HG02981 (cell line): ENCODE data around the gene EXOC1L.
"Not testable (repeated sequence)": the region's sequence is repeated elsewhere in the genome, so short reads cannot be mapped to it uniquely, and the experiment has no call there.

Source experiments
- ATAC-seq: cut with Tn5 transposase; IDR thresholded peaks from one replicate; pipeline ENCODE4 v1.9.1; 2021; ENCODE audit warnings: mild to moderate bottlenecking, moderate library complexity; ENCODE audit not compliant: unreplicated experiment

EXOC1L gene

DNA sequence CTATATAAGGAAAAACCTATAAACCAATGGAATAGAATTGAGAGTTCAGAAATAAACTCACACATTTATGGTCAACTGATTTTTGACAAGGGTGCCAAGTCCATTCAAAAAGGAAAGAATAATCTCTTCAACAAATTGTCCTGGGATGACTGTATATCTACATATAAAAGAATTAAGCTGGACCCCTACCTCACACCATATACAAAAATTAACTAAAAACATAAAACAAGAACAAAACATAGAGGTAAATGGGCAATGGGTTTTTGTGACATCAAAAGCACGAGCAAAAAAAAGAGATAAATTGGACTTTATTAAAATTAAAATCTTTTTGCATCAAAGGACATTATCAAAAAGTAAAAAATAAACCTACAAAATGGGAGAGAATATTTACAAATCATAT is 18.3 kb downstream of the EXOC1L start:
- no peak for ATAC-seq

GRCh38 chr4:55838356-55838755 is 18.8 kb downstream of the EXOC1L start:
- no peak for ATAC-seq

- ATAC-seq = no peak
Measured at GRCh38 chr4:55838952-55839351, 19.4 kb downstream of the EXOC1L start.

- no peak for ATAC-seq
Measured at GRCh38 chr4:55840956-55841355, 21.4 kb downstream of the EXOC1L start.

DNA sequence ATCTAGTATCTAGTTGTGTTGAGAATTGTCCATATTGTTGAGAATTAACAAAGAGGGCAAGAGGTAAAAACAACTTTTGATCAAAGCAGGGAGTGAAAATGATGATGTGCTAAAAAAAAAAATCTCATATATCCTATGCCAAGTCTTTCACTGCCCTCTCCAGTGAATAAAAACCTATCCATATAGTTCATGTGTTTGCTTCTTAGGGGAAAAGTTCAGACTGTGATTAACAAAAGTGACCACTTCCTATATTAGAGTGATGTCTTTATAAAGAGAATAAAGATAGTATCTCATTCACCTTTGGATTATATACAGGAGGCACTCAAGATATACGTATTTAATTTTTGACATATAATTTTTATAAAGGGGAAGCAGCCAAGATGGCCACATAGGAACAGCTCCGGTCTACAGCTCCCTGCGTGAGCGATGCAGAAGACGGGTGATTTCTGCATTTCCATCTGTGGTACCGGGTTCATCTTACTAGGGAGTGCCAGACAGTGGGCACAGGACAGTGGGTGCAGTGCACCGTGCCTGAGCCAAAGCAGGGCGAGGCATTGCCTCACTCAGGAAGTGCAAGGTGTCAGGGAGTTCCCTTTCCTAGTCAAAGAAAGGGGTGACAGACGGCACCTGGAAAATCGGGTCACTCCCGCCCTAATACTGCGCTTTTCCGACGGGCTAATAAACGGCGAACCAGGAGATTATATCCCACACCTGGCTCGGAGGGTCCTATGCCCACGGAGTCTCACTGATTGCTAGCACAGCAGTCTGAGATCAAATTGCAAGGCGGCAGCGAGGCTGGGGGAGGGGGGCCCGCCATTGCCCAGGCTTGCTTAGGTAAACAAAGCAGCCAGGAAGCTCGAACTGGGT is 22.0 kb downstream of the EXOC1L start:
- ATAC-seq = not testable (repeated sequence)

- ATAC-seq = not testable (repeated sequence)
Measured at GRCh38 chr4:55842312-55842711, 22.7 kb downstream of the EXOC1L start.

- ATAC-seq = no peak
Measured at GRCh38 chr4:55849724-55850123, 30.1 kb downstream of the EXOC1L start.

DNA sequence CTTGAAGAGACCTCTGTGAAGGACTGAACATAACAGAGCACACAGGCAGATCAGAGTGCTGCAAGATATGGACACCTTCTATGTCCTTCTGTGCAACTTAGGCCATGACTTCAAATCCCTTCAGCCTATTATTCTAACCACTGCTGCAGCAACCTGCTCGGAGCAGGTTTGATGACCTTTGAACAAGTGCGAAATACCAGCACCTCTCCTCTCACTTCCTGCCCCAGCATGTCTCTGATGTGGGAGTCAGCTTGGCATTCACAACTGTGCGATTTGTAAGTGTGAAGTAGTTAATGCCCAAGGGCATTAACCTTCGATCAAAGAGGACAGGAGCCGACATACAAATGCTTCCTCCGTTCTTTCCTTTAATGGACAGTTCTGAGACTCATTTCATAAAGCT is 32.3 kb downstream of the EXOC1L start:
- ATAC-seq = no peak

- ATAC-seq = peak; percentile 98
Measured at GRCh38 chr4:55853484-55854046, 34.0 kb downstream of the EXOC1L start, which contains the start of gene EXOC1. Gene EXOC1, plus strand, starts transcription at chr4:55853648. Its CDS starts 4,676 bp downstream, at chr4:55858324.

DNA sequence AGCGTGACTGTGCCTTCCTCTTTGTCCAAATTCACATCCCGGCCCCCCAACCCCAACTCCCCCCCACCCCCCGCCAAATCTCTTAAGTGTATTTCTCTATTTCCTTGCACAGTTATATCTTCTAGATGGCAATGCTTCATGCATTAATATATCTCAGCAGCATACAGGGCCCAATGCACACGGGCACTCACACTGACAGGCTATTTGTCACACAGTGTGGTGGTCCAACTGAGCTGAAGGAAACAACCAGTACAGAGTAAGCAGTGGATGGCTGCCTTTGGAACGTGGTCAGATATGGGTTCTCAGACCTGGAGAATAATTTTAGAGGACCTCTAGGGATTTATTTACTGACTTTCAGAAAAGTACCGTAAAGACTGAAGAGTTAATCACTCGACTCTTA is 34.5 kb downstream of the EXOC1L start:
- ATAC-seq = no peak

GRCh38 chr4:55857586-55857985 is 38.0 kb downstream of the EXOC1L start:
- no peak for ATAC-seq

GRCh38 chr4:55859711-55860110 is 40.1 kb downstream of the EXOC1L start:
- no peak for ATAC-seq

DNA sequence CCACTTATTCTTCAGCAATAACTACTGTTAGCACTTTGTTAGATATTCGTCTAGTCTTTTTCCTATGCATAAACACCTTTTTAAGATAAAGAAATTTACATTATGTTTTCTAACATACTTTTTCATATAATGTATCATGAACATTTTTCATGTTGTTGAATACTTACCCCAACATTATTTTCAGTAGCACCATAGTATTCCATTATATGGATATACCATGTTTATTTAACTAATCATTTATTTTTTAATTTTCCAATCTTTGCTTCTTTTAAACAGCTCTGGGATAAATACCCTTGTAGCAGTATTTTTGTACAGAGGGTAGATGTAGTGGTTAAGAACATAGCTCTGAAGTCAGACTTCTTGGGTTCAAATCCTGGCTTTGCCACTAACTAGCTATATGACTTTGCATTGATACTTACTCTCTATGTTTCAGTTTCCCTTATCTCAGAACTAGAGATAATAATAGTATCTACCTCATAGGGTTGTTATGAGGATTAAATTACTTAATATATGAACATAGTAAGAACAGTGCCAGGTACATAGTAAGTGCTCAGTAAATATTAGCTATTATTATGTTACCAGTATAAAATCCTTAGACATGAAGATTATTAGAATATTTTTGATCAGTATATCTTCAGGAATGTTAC is 45.1 kb downstream of the EXOC1L start:
- no peak for ATAC-seq

- no peak for ATAC-seq
Measured at GRCh38 chr4:55865228-55865806, 45.7 kb downstream of the EXOC1L start.

DNA sequence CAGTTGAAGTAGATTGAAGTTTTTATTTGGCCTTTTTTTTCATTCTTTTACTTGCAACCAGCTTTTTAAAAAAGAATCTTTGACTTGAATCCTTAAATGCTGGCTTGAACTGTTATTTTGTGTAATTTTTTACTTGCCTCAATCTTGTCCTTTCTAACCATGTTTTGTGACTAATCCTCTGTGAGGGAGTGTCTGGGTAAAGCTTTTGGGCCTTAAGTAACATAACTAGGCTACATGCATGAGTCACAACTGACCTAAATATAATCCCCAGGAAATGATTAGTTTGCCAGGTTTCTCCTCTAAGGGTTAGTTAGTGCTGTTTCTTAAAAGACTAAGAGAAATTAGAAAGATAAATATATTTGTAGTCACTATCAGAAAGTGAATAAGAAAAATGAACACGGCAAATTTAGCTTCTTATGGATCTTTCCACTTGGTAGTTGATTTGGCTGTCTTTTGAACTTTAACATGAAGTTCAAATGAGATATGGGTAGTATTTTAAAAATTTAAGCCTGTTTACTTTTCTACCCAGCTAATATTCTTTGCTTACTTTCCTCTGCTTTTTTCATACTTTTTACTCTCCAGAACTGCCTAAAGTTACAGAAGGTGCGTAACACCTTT is 46.8 kb downstream of the EXOC1L start:
- peak; percentile 77 for ATAC-seq

GRCh38 chr4:55866973-55867574 is 47.5 kb downstream of the EXOC1L start:
- peak; percentile 88 for ATAC-seq

DNA sequence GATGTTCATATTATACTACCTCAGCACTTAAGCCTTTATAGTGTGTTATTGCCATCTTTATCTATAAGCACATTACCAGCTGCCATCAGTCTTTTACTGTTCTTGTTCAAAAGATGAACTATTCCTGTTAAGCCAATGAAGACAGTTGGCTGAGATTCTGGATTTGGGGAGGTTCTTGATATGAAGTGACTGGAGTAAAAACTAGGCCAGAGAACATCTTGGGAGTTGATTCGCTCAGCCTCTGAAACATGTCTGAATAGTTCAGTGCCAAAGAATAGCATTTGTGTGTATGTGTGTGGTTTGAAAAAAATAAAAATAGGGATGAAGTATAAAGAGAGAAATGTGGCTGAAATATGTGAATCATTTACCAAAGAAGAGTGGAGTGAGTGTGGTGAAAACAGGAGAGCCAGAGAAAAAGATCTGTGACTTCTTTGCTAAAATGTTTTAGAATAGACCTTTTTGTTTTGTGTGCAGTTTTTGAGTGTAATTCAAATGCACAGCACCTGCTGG is 49.0 kb downstream of the EXOC1L start:
- ATAC-seq = no peak

DNA sequence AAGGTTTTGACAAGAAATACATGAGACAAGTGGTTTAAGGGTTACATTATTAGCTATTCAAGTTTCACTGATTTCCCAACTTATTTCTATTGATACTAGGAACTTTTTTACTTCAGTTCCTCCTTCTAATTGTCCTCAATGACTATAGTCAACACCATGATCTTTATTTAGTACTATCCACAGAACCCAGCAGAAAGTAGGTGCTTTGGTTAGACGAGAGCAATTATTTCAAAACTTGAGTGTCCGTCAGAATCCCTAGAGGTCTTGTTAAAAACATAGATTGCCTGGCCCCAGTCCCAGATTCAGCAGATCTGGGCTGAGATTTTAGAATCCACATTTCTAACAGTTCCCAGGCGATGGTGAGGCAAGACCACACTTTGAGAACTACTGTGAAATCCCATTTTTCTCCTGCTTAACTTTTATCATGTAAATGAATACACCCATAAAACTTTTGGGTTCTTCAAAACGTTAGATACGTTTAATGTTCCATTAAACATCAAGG is 51.8 kb downstream of the EXOC1L start:
- no peak for ATAC-seq

DNA sequence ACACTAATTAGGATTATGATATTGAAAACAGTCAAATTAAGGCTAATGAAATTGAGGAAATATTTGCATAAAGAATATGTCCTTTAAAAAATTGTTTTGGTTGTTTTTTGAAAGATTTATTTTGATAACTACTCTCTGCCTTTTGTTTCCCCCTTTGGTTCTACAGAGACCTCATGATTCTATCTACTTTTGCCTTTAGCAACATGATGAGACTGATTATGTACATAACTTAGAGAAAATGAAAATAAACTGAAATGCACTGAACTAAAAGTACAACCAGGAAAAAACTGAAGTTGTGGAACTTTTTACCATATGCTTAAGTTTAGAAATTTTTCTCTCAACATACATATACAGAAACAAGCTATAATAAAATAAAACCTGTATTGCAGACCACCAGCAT is 55.2 kb downstream of the EXOC1L start:
- no peak for ATAC-seq

DNA sequence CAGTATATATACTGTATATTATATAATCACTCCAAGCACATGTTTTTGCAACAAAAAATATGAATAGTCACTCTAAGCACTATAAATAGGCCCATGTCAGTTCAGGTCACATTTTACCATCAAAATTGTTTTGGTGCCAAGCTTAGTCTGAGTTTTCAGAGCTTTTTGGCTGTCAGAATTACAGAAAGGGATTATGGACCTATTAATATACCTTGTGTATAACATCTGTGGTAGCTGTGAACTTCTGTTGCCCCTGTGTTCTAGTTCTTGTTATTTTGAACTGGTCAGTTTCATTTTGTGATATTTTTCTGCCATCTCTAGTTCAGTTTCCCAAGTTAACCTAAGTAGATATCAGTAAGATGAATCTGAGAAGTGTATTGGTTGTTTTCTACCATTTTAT is 56.8 kb downstream of the EXOC1L start:
- no peak for ATAC-seq
